H1 (cell line): ENCODE data around the gene ANKRD66. TPM values are rescaled to one million over a fixed set of nuclear protein-coding genes. Genes with fewer than 3 reads are reported as not detected.

Source experiments
- CTCF ChIA-PET: fragments of 300-600 bp; sonication (Branson Sonifier 250); formaldehyde crosslinking; loops from one replicate; lab custom pipeline; 2021; ENCODE audit not compliant: partially characterized antibody; lab: Charles Lee
- POLR2A ChIA-PET: fragments of 300-600 bp; sonication (Branson Sonifier 250); formaldehyde crosslinking; loops from one replicate; lab custom pipeline; 2021; ENCODE audit warnings: inconsistent platforms; ENCODE audit not compliant: partially characterized antibody; lab: Charles Lee
- DNase-seq, 2 experiments: peaks; one replicate each; pipeline versions ENCODE4 v3.0.0 to v3.0.0-alpha.2; 2010 to 2022; ENCODE audit warnings: low spot score in 2 of 2, low read depth in 1 of 2, mixed read lengths in 1 of 2
- FAIRE-seq: peaks from 2 replicates; lab custom pipeline; 2011; peaks lifted over from hg19 to GRCh38; lab: Jason Lieb, UNC
- H2AFZ ChIP-seq: 2 replicates; pipeline ENCODE4 v1.8.1; 2012; ENCODE audit warnings: low read length, inconsistent platforms
- H2AK5ac ChIP-seq: 2 replicates; pipeline ENCODE4 v1.6.1; 2013; ENCODE audit warnings: low read depth, low read length
- H2BK120ac ChIP-seq: replicated peaks from 2 replicates; pipeline ENCODE3; 2013; ENCODE audit warnings: low read depth, low read length, inconsistent platforms
- H2BK12ac ChIP-seq: 2 replicates; pipeline ENCODE4 v1.6.1; 2013; ENCODE audit warnings: low read depth, low read length
- H2BK15ac ChIP-seq: 2 replicates; pipeline ENCODE4 v1.6.1; 2013; ENCODE audit warnings: low read length
- H2BK20ac ChIP-seq: 2 replicates; pipeline ENCODE4 v1.6.1; 2013; ENCODE audit warnings: low read length
- H2BK5ac ChIP-seq: 2 replicates; pipeline ENCODE4 v1.6.1; 2013; ENCODE audit warnings: low read depth, low read length
- H3K14ac ChIP-seq: 2 replicates; pipeline ENCODE4 v1.6.1; 2013; ENCODE audit warnings: inconsistent platforms; ENCODE audit not compliant: insufficient read length
- H3K18ac ChIP-seq: 2 replicates; pipeline ENCODE4 v1.6.1; 2013; ENCODE audit warnings: low read length; ENCODE audit errors: extremely low read depth
- H3K23ac ChIP-seq: 2 replicates; pipeline ENCODE4 v1.6.1; 2013; ENCODE audit warnings: inconsistent platforms; ENCODE audit not compliant: insufficient read length
- H3K23me2 ChIP-seq: 2 replicates; pipeline ENCODE4 v1.6.1; 2013; ENCODE audit warnings: low read depth, low read length
- H3K27ac ChIP-seq: 2 replicates; pipeline ENCODE4 v1.6.1; 2011; ENCODE audit warnings: low read depth, low read length, inconsistent platforms
- H3K27me3 ChIP-seq, 4 experiments: replicated peaks in 1 of 4; 1 replicate in 1 of 4; 2 replicates in 3 of 4; pipeline versions ENCODE4 v1.6.1 to v1.8.1; 2011 to 2013; ENCODE audit warnings: low read length in 3 of 4, mild to moderate bottlenecking in 3 of 4, inconsistent platforms in 2 of 4, mixed read lengths in 2 of 4, moderate library complexity in 1 of 4; ENCODE audit not compliant: control insufficient read depth in 3 of 4, insufficient read depth in 3 of 4; ENCODE audit errors: extremely low read depth in 1 of 4
- H3K36me3 ChIP-seq, 4 experiments: 2 replicates each; pipeline versions ENCODE4 v1.6.1 to v1.8.1; 2011 to 2013; ENCODE audit warnings: mild to moderate bottlenecking in 4 of 4, low read length in 3 of 4, moderate library complexity in 2 of 4, control low read depth in 1 of 4, inconsistent platforms in 1 of 4; ENCODE audit not compliant: insufficient read depth in 4 of 4, control insufficient read depth in 2 of 4
- H3K4ac ChIP-seq: replicated peaks from 2 replicates; pipeline ENCODE3; 2013; ENCODE audit warnings: low read length, low read depth, mixed read lengths, inconsistent platforms; ENCODE audit not compliant: insufficient read length
- H3K4me1 ChIP-seq, 4 experiments: replicated peaks in 1 of 4; 1 replicate in 1 of 4; 2 replicates in 3 of 4; pipeline versions ENCODE4 v1.6.1 to v1.8.1; 2011 to 2013; ENCODE audit warnings: low read length in 3 of 4, inconsistent platforms in 2 of 4, mixed read lengths in 1 of 4; ENCODE audit not compliant: insufficient read depth in 4 of 4, control insufficient read depth in 3 of 4
- H3K4me2 ChIP-seq, 2 experiments: 2 replicates each; pipeline versions ENCODE4 v1.6.1 to v1.8.1; 2011 to 2013; ENCODE audit warnings: low read depth in 2 of 2, low read length in 2 of 2, control low read depth in 1 of 2, inconsistent platforms in 1 of 2, mild to moderate bottlenecking in 1 of 2; ENCODE audit not compliant: insufficient read depth in 1 of 2
- H3K4me3 ChIP-seq, 4 experiments: fragments of 200-600, 300-600 bp in 1 of 4; sonication (generic), shearing (Covaris generic), sonication (Bioruptor Twin) in 1 of 4; 2 replicates each; pipeline versions ENCODE4 v1.5.1 to v1.8.1; 2011 to 2016; ENCODE audit warnings: low read length in 4 of 4, low read depth in 3 of 4, control low read depth in 2 of 4, inconsistent platforms in 2 of 4, mild to moderate bottlenecking in 2 of 4, mixed read lengths in 1 of 4, moderate library complexity in 1 of 4; ENCODE audit not compliant: insufficient read depth in 2 of 4; ENCODE audit errors: extremely low read depth in 1 of 4
- H3K56ac ChIP-seq: replicated peaks from 2 replicates; pipeline ENCODE3; 2013; ENCODE audit warnings: low read depth, mild to moderate bottlenecking, mixed read lengths, low read length, inconsistent platforms; ENCODE audit not compliant: insufficient read length
- H3K79me1 ChIP-seq: 2 replicates; pipeline ENCODE4 v1.6.1; 2013; ENCODE audit warnings: low read depth, low read length, control low read depth
- H3K79me2 ChIP-seq, 2 experiments: 2 replicates each; pipeline versions ENCODE4 v1.6.1 to v1.8.1; 2012 to 2013; ENCODE audit warnings: low read length in 2 of 2, mild to moderate bottlenecking in 2 of 2, inconsistent platforms in 1 of 2; ENCODE audit not compliant: insufficient read depth in 2 of 2, control insufficient read depth in 1 of 2
- H3K9ac ChIP-seq, 4 experiments: replicated peaks in 1 of 4; 1 replicate in 1 of 4; 2 replicates in 3 of 4; pipeline versions ENCODE4 v1.6.1 to v1.8.1; 2011 to 2013; ENCODE audit warnings: low read depth in 3 of 4, low read length in 3 of 4, control low read depth in 2 of 4, mild to moderate bottlenecking in 2 of 4, moderate library complexity in 2 of 4, inconsistent platforms in 1 of 4; ENCODE audit errors: extremely low read depth in 1 of 4
- H3K9me3 ChIP-seq, 2 experiments: 2 replicates each; pipeline versions ENCODE4 v1.6.1 to v1.8.1; 2012 to 2013; ENCODE audit warnings: mild to moderate bottlenecking in 2 of 2, moderate library complexity in 2 of 2, control low read depth in 1 of 2, inconsistent platforms in 1 of 2, low read depth in 1 of 2, low read length in 1 of 2, mixed read lengths in 1 of 2; ENCODE audit not compliant: insufficient read depth in 2 of 2
- H4K20me1 ChIP-seq, 2 experiments: replicated peaks in 1 of 2; 2 replicates each; pipeline versions ENCODE3 to v1.8.1; 2011 to 2013; ENCODE audit warnings: inconsistent platforms in 2 of 2, low read length in 2 of 2, mild to moderate bottlenecking in 1 of 2; ENCODE audit not compliant: insufficient read depth in 2 of 2, control insufficient read depth in 1 of 2
- H4K5ac ChIP-seq: 2 replicates; pipeline ENCODE4 v1.6.1; 2013; ENCODE audit warnings: low read length, low read depth, mixed read lengths, inconsistent platforms; ENCODE audit not compliant: insufficient read length
- H4K8ac ChIP-seq: 2 replicates; pipeline ENCODE4 v1.8.0; 2013; ENCODE audit warnings: mild to moderate bottlenecking, moderate library complexity, low read length, inconsistent platforms; ENCODE audit not compliant: insufficient read depth; ENCODE audit errors: extremely low read depth
- H4K91ac ChIP-seq: replicated peaks from 2 replicates; pipeline ENCODE3; 2013; ENCODE audit warnings: low read length, mixed read lengths, inconsistent platforms; ENCODE audit not compliant: insufficient read length
- GTF2F1 ChIP-seq: IDR thresholded peaks from 2 replicates; pipeline ENCODE4 v1.6.1; 2012; ENCODE audit warnings: low read depth, low read length, improper control_type of control experiment, borderline replicate concordance
- WGBS, 2 experiments: shearing (Covaris generic) in 1 of 2; methylation state at CpG; one replicate each; pipeline versions ENCODE4 v1.1.6 to v1.1.7; 2013 to 2015; ENCODE audit warnings: low lambda C conversion rate in 2 of 2, mixed read lengths in 2 of 2, inconsistent platforms in 1 of 2, low coverage in 1 of 2, missing lambda C conversion rate in 1 of 2; ENCODE audit not compliant: insufficient replicate concordance in 2 of 2, insufficient coverage in 1 of 2, insufficient read length in 1 of 2; ENCODE audit errors: extremely low coverage in 1 of 2, missing lambda C conversion rate in 1 of 2; 5-methylcytosine and 5-hydroxymethylcytosine counted together
- polyA plus RNA-seq, 7 experiments: library from polyadenylated mRNA; depleted of rRNA in 3 of 7; stranded (reverse) in 5 of 7; unstranded in 2 of 7; fragments of >200 nt in 5 of 7; fragments of 200-250 nt in 2 of 7; gene quantifications; 1 replicate in 5 of 7; 2 replicates in 1 of 7; 4 replicates in 1 of 7; pipeline versions ENCODE4 v1.2.1 to v1.2.3, GENCODE V29; 2011 to 2013; ENCODE audit warnings: missing spikeins in 2 of 7, mixed read lengths in 2 of 7
- total RNA-seq: library from RNA; stranded (reverse); fragmentation: NEBNext Ultra II Directional; extraction: Animal tissue kit (Norgen Biotek cat#: 25700); gene quantifications from 2 replicates; pipeline ENCODE4 v1.2.1, GENCODE V29; 2021

The ANKRD66 gene
- total and polyA plus RNA-seq, 2 of the 8 experiments (the other 6 are each of a cell fraction or from before 2014, with no cell fraction given) = 0.05 TPM; not detected in 1

DNA sequence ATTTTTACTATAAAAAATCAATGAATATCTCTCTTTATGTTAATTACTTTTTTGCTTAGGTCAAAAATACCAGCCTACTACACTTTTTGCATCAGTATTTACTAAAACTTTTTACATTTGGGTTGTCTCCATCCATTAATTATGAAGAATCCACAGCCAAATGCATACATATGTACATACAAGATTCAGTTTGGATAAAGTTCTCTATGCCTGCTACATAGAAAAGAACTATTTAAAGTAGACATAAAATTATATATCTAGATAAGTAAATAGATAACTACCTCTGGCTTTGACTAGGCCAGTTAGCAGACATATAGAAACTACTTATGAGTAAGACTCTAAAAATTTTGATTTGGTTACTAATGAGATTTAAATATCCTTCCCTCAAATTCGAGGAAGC is 46.8 kb upstream of the ANKRD66 start:
- Histone ChIP-seq H2BK120ac (no peak overlapping the region), H3K4me3 (no peak overlapping the region), H3K4me2 (no peak overlapping the region), H4K91ac (no peak overlapping the region), H2BK12ac (no peak overlapping the region), H3K56ac (no peak overlapping the region), H2BK5ac (no peak overlapping the region), H3K9ac (no peak overlapping the region), H4K5ac (no peak overlapping the region), H3K79me1 (no peaks in the 10 kb centered on the region; the same call in 1 of the 2 replicates), H3K4me1 (no peaks in the 10 kb centered on the region), H2AK5ac (no peak overlapping the region), H2BK20ac (no peak overlapping the region), H3K27me3 (no peaks in the 10 kb centered on the region), H3K79me2 (no peaks in the 10 kb centered on the region), H3K23ac (no peak overlapping the region), H3K14ac (no peak overlapping the region), H3K23me2 (no peaks in the 10 kb centered on the region), H4K8ac (no peak overlapping the region), H3K18ac (no peak overlapping the region), H2BK15ac (no peak overlapping the region), H4K20me1 (no peaks in the 10 kb centered on the region), H3K9me3 (no peaks in the 10 kb centered on the region), H3K36me3 (no peaks in the 10 kb centered on the region), H2AFZ (no peak overlapping the region), H3K27ac (no peak overlapping the region), H3K4ac (no peak overlapping the region)
- WGBS, 2 experiments = 94% methylated on average over 1 of the region's 1 CpG; no CpG with 5 or more reads in 1 of the 2 experiments
- DNase-seq (no peak), FAIRE-seq (no peak)
- POLR2A ChIA-PET = no interaction called here
- CTCF ChIA-PET = interaction anchor here (0.7 to 1.3 kb wide), 3 partner anchors 34 to 83 kb away, joined by 3 to 5 read pairs (median 3); no protein-coding TSS in a partner anchor
- no peak for TF ChIP-seq GTF2F1
